Measurements from ENCODE around the gene CAPZB.

The CAPZB gene

GRCh38 chr1:19300211-19300610, 185.1 kb downstream of the CAPZB start:
- Histone ChIP-seq H3K4me1 (no peaks in the 10 kb centered on the region), H3K36me3 (replicated peaks) (peaks cover 22% of the 10 kb centered on the region), H3K9me3 (no peaks in the 10 kb centered on the region), H3K4me3 (no peak overlapping the region), H3K27me3 (ENCODE audit: low read depth) (no peaks in the 10 kb centered on the region)
- in situ Hi-C loops (cut with MboI; ENCODE audit: low sequenced_read_pairs) = no loop called here
- no peak for DNase-seq (ENCODE audit: low spot score in 2 of 2)

GRCh38 chr1:19294638-19295037, 190.7 kb downstream of the CAPZB start:
- H3K27me3 ChIP-seq (ENCODE audit: low read depth) = no peaks in the 10 kb centered on the region
- no peak for DNase-seq (ENCODE audit: low spot score in 2 of 2)
- no peak overlapping the region for H3K4me3 ChIP-seq
- H3K9me3 ChIP-seq = 0 out of 2 replicates have a peak, but pooled peaks cover 6% of the 10 kb centered on the region
- H3K4me1 ChIP-seq = no peaks in the 10 kb centered on the region
- in situ Hi-C loops (cut with MboI; ENCODE audit: low sequenced_read_pairs) = no loop called here
- H3K36me3 ChIP-seq (replicated peaks) = no peaks in the 10 kb centered on the region; the same call in 1 of the 2 replicates

DNA sequence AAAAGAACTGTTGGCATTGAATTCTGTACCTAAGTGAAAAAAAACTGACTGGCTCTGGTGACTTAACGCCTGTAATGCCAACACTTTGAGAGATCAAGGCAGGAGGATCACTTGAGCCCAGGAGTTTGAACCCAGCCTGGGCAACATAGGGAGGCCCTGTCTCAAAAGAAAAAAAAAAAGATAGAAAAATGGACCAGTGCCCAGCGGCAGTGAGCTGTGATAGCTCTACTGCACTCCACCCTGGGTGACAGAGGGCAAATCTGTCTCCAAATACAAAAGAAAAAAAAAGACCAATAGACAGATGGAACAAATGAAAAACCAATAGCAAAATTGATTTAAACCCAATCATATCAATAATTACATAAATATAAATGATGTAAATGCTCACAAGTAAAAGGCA, 196.1 kb downstream of the CAPZB start:
- no peaks in the 10 kb centered on the region for H3K36me3 ChIP-seq (replicated peaks)
- no peak overlapping the region for H3K4me3 ChIP-seq
- H3K27me3 ChIP-seq (ENCODE audit: low read depth) = no peaks in the 10 kb centered on the region
- in situ Hi-C loops (cut with MboI; ENCODE audit: low sequenced_read_pairs) = no loop called here
- no peak for DNase-seq (ENCODE audit: low spot score in 2 of 2)
- 0 out of 2 replicates have a peak, but pooled peaks cover under 1% of the 10 kb centered on the region for H3K9me3 ChIP-seq
- no peaks in the 10 kb centered on the region for H3K4me1 ChIP-seq

Data from HAP-1 (cell line).